Measurements from ENCODE around the gene MCC.

The MCC gene

GRCh38 chr5:113245427-113246225, 242.6 kb downstream of the MCC start:
- no peak overlapping the region for H3K4me3 ChIP-seq (ENCODE audit: low read length)

GRCh38 chr5:113244966-113245365, 243.3 kb downstream of the MCC start:
- TF ChIP-seq ZNF274 (IDR thresholded peaks at IDR 0.05; ENCODE audit: low read depth, low read length), result no peak
- no peak overlapping the region for H3K4me3 ChIP-seq (ENCODE audit: low read length)

More at GRCh38 chr5:113245427-113246225, 242.6 kb downstream of the MCC start:
- no peak for TF ChIP-seq ZNF274 (IDR thresholded peaks at IDR 0.05; ENCODE audit: low read depth, low read length)

- no peak overlapping the region for H3K4me3 ChIP-seq (ENCODE audit: low read length)
- no peak for TF ChIP-seq ZNF274 (IDR thresholded peaks at IDR 0.05; ENCODE audit: low read depth, low read length)
These were observed 244.9 kb downstream of the MCC start for GRCh38 chr5:113243349-113243664.

- no peak overlapping the region for H3K4me3 ChIP-seq (ENCODE audit: low read length)
- no peak for TF ChIP-seq ZNF274 (IDR thresholded peaks at IDR 0.05; ENCODE audit: low read depth, low read length)
These were observed 245.5 kb downstream of the MCC start for GRCh38 chr5:113242481-113243348.

- TF ChIP-seq ZNF274 (IDR thresholded peaks at IDR 0.05; ENCODE audit: low read depth, low read length), result no peak
- no peak overlapping the region for H3K4me3 ChIP-seq (ENCODE audit: low read length)
These were observed 247.1 kb downstream of the MCC start for GRCh38 chr5:113240951-113241726.

GRCh38 chr5:113240032-113240431, 248.2 kb downstream of the MCC start:
- no peak overlapping the region for H3K4me3 ChIP-seq (ENCODE audit: low read length)
- no peak for TF ChIP-seq ZNF274 (IDR thresholded peaks at IDR 0.05; ENCODE audit: low read depth, low read length)

- no peak for TF ChIP-seq ZNF274 (IDR thresholded peaks at IDR 0.05; ENCODE audit: low read depth, low read length)
- no peak overlapping the region for H3K4me3 ChIP-seq (ENCODE audit: low read length)
These were observed 250.4 kb downstream of the MCC start for GRCh38 chr5:113237893-113238292.

GRCh38 chr5:113236536-113237288, 251.5 kb downstream of the MCC start:
- no peak for TF ChIP-seq ZNF274 (IDR thresholded peaks at IDR 0.05; ENCODE audit: low read depth, low read length)
- no peak overlapping the region for H3K4me3 ChIP-seq (ENCODE audit: low read length)

GRCh38 chr5:113235884-113236283, 252.4 kb downstream of the MCC start:
- H3K4me3 ChIP-seq (ENCODE audit: low read length), result no peak overlapping the region
- no peak for TF ChIP-seq ZNF274 (IDR thresholded peaks at IDR 0.05; ENCODE audit: low read depth, low read length)

GRCh38 chr5:113234546-113234945, 253.7 kb downstream of the MCC start:
- no peak for TF ChIP-seq ZNF274 (IDR thresholded peaks at IDR 0.05; ENCODE audit: low read depth, low read length)

GRCh38 chr5:113233606-113234005, 254.6 kb downstream of the MCC start:
- H3K4me3 ChIP-seq (ENCODE audit: low read length), result no peak overlapping the region
- TF ChIP-seq ZNF274 (IDR thresholded peaks at IDR 0.05; ENCODE audit: low read depth, low read length), result no peak

More at GRCh38 chr5:113234546-113234945, 253.7 kb downstream of the MCC start:
- no peak overlapping the region for H3K4me3 ChIP-seq (ENCODE audit: low read length)

- no peak for TF ChIP-seq ZNF274 (IDR thresholded peaks at IDR 0.05; ENCODE audit: low read depth, low read length)
- H3K4me3 ChIP-seq (ENCODE audit: low read length), result no peak overlapping the region
These were observed 255.6 kb downstream of the MCC start for GRCh38 chr5:113232667-113233066.

- H3K4me3 ChIP-seq (ENCODE audit: low read length), result no peak overlapping the region
- TF ChIP-seq ZNF274 (IDR thresholded peaks at IDR 0.05; ENCODE audit: low read depth, low read length), result no peak
These were observed 256.0 kb downstream of the MCC start for GRCh38 chr5:113232221-113232620.

- TF ChIP-seq ZNF274 (IDR thresholded peaks at IDR 0.05; ENCODE audit: low read depth, low read length), result no peak
- no peak overlapping the region for H3K4me3 ChIP-seq (ENCODE audit: low read length)
These were observed 256.6 kb downstream of the MCC start for GRCh38 chr5:113231653-113232000.

All from GM08714 (cell line).